Hematopoietic multipotent progenitor cell treated with erythropoietin and hydrocortisone succinate and interleukin-3 and kit ligand, for 6 days (in vitro differentiated cells): ENCODE data around the gene CLDN3.
"Not testable (repeated sequence)": the region's sequence is repeated elsewhere in the genome, so short reads cannot be mapped to it uniquely, and the experiment has no call there.

ENCODE experiments used
- DNase-seq: peaks from one replicate; pipeline ENCODE4 v3.0.0-alpha.2; 2015

The CLDN3 gene

DNA sequence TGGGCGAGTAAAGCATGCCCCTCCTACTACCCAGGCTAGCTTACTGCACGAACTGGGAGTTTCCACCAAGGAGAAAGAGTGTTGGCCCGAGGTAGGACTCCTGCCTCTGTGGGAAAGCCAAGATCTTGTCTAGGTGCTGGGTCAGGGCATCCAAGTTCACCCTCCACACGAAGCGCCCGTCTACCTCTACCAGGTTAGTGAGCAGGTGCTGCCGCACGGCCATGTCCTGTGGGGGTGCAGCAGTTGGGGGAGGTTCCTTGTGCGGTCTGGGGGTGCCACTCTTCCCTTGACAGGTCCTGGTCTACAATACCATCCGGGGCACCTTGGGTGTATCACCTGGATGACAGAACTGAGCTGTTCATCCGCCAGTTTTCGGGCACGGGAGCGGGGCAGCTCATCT lies 33.2 kb downstream of the CLDN3 start:
- DNase-seq: no peak

DNA sequence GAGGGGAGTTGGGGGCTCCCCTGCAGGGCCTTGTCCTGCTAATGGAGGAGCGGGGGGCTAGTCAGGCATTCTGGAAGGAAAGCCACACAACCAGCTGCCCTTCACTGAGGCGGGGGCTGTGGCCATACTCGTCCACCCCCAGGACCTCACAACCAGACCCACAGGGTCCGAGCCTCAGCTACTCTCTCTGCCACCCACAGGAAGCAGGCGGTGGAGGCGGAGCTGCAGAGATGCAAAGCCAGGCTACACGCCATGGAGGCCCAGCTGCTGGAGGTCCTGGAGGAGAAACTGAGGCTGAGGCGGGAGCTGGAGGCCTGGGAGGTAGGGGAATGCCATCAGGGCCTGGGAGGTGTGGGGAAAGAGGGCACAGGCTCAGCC lies 34.6 kb downstream of the CLDN3 start:
- no peak for DNase-seq

DNA sequence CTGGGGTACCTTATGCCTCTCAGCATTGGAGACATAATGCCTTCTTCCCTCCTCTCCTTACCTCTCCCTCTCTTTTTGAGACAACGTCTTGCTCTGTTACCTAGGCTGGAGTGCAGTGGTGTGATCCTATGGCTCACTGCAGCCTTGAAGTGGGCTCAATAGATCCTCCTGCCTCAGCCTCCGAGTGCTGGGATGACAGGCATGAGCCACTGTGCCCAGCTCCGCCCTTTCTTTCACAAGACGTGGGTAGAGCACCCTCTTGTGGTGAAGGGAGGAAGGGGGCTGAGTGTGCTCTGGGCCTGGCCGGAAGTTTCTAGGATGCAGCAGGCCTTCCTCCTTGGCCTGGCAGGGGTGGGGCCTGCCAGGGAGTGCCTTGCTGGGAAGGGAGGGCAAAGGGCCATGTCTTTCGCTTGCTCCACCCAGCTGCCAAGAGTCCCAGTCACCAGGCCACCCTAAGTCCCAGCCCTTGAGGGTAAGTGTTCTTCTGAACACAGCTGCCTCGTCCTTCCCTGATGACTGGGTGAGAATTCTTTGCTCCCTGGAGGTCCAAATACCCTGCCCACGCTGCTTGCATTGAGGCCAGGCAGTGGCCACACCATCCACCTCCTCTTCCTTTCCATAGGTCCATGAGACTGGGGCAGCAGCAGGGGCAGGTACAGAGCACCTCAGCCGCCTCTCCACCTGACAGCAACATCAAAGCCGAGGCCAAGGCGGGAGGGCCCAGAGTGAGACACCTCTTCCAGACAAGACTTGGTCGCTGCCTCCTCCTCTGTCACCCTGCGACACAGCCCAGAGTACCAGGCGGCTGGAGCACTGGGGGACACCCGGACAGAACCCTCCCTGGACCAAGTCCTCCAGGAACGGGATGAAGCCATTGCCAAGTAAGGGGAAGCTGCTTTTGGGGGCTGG lies 35.2 kb downstream of the CLDN3 start:
- peak; percentile 97 for DNase-seq

DNA sequence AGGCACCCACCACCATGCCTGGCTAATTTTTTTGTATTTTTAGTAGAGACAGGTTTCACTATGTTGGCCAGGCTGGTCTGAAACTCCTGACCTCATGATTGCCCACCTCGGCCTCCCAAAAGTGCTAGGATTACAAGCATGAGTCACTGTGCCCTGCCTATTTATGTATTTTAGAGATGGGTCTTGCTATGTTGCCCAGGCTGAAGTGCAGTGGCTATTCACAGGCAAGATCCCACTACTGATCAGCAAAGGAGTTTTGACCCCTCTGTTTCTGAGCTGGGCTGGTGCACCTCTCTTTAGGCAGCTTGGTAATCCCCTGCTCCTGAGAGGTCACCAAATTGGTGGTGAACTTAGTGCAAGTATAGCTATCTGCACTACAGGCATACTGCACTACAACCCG lies 37.7 kb downstream of the CLDN3 start:
- no peak for DNase-seq

DNA sequence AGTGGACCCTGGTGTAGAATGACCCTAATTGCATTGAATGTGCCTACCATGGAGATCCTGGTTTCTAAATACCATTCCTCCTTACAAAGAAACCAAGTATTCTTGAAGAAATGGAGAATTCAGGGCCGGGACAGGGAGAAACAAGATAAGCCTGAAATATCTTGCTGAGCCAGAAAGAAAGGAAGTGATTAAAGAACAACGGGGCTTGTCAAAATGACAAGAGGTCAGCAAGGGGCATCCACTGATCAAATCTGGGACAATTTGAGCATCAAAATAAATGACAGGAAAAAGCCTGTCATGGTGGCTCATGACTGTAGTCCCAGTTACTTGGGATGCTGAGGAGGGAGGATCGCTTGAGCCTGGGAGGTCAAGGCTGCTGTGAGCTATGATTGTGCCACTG lies 39.6 kb downstream of the CLDN3 start:
- no peak for DNase-seq

DNA sequence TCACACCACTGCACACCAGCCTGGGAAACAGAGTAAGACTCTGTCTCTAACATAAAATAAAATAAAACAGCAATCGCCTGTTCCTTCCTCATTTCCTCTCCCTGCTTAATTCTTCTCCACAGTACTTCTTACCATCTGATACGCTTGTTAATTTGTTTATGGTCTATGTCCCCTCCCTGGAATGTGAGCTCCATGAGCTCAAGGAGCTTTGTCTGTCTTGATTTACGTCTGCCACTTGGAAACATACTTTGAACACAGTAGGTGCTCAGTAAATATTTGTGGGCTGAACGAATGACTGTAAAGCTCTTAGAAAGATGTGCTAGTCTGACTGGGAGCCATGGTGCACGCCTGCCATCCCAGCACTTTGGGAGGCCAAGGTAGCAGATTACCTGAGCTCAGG lies 41.5 kb downstream of the CLDN3 start:
- DNase-seq: no peak

DNA sequence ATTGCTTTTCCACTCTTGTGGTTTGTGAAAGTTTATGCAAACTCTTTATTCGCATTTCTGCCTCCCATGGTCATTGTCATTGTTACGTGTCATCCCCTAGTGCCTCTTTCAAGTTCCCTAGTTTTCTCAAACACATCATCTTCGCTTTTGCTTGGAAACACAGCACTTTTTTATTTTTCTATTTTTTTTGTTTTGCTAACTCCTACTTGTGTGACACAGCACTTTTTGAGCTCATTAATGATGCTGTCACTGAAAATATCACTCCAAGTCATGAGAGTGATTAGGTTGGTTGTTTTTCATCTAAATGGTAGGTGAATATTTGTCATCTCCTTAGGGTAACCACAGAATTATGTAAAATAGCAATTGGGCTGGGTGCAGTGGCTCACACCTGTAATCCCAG lies 42.1 kb downstream of the CLDN3 start:
- DNase-seq: no peak

DNA sequence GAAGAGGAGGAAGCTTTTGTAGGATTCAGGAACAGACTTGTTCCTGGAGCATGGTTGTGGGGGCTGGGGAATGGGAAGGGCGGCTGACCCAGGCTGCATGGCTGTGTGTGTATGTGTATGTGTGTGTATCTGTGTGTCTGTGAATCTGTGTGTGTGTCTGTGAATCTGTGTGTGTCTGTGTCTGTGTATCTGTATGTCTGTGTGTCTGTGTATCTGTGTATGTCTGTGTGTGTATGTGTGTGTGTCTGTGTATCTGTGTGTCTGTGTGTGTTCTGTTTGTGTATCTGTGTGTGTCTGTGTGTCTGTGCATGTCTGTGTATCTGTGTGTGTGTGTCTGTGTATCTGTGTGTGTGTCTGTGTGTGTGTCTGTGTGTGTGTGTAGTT lies 44.0 kb downstream of the CLDN3 start:
- DNase-seq: no peak

DNA sequence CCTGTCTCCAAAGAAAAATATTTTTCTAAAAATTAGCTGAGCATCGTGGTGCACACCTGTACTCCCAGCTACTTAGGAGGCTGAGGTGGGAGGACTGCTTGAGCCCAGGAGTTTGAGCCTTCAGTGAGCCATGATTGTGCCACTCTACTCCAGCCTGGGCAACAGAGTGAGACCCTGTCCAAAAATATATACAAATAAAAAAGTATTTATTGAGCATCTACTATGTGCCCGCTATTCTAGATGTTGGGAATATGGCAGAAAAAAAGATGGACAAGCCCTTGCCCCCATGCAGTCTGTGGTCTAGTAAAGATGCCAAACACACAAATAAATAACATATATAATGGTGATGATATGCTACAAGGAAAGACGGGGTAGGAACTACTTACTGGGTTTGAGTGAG lies 46.3 kb downstream of the CLDN3 start:
- no peak for DNase-seq

DNA sequence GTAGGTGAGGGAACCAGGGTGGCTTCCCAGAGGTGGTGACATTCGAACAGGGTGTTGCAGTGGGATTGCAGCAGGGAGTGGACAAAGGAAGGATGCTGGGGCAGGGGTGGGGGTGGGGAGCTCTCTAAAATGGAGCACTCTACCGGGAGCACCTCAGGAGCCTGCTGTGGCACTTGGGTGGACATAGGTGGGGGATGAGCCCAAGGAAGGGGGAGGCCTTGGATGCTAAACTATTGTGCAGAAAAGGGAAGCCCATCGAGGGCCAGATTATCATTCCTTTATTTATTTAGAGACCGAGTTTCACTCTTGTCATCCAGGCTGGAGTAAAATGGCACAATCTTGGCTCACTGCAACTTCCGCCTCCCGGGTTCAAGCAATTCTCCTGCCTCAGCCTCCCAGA lies 47.3 kb downstream of the CLDN3 start:
- DNase-seq: no peak

DNA sequence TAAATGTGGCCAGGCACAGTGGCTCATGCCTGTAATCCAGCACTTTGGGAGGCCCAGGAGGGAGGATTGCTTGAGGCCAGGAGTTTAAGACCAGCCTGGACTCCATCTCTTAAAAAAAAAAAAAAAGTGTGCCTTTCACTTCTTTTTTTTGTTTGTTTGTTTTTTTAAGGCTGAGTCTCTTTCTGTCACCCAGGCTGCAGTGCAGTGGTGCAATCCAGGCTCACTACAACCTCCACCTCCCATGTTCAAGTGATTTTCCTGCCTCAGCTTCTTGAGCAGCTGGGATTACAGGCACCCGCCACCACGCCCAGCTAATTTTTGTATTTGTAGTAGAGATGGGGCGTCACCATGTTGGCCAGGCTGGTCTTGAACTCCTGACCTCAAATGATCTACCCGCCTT lies 47.9 kb downstream of the CLDN3 start:
- not testable (repeated sequence) for DNase-seq

DNA sequence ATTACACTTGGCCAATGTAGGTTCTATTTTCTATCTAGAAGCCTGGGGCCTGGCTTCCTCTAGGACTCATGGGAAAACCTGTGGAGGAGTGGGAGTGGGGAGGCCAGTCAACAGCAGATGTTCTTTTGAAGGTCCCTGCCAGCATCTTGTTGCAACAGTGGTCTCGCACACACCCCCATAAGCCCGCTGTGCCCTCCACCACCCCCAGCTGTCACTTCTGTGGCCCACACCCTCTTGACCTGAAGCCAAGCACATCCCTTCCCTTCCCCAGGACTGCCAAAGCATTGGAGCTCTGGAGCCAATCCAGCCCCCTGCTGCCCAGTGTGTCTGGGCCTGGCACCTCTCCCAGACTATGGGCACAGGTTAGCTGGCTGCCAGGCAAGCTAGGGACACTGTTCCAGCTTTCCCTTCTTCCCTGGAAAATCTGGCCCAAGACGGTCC lies 48.7 kb downstream of the CLDN3 start:
- no peak for DNase-seq

DNA sequence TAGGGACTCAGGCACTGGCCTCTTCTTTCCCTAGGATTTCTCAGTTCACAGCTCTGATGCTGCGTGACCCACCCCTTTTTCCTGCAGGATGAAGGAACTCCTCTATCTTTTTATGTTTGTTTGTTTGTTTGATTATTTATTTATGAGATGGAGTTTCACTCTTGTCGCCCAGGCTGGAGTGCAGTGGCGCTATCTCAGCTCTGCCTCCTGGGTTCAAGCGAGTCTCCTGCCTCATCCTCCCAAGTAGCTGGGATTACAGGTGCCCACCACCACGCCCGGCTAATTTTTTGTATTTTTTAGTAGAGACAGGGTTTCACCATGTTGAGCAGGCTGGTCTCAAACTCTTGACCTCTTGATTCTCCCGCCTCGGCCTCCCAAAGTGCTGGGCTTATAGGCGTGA lies 49.6 kb downstream of the CLDN3 start:
- DNase-seq: not testable (repeated sequence)

DNA sequence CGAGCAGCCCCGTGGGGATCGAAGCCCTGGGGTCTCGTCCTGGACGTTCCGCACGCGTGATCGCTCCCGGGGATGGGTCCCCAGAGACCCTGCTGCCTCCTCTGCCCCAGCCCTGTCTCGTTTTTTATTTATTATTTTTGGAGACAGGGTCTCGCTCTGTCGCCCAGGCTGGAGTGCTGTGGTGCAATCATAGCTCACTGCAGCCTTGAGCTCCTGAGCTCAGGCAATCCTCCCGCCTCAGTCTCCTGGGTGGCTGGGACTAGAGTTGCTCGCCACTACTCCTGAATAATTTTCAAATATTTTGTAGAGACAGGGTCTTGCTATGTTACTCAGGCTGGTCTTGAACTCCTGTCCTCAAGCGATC lies 50.3 kb downstream of the CLDN3 start:
- DNase-seq: no peak
